ENCODE data around the gene OR2L8.

The OR2L8 gene

DNA sequence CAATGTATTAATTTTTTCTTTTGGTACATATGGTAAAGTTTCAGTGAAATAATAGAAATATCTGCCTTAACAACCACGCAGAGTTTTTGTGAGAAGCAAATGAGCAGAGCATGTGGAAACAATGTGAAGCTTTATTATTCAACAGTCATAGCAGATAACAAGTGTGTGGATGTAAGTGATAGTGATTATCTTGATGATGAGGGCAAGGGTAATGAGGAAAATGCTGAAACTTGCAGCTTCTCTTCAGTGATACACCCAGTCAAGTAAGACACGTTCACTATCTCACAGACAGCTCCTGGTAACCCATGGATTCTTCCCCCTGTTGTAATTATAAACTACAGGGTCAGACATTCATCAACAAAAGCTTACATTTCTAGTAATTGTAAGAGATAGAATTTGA is 50.2 kb downstream of the OR2L8 start:
- no peak for DNase-seq
